Natural killer cell treated with Interleukin-12 subunit alpha and Interleukin-12 subunit beta and Interleukin-15 and Interleukin-18, amount 100 ng/mL, for 72 hours (primary cell): ENCODE data around the gene IQCC. TPM values are rescaled to one million over a fixed set of nuclear protein-coding genes. Genes with fewer than 3 reads are reported as not detected.

Experiments used
- ATAC-seq, 2 donors: fragments of 150-1000 bp; cut with Tn5 transposase in 1 of 2; sonication (Bioruptor Pico), chemical (Tn5 transposase) in 1 of 2; 2 replicates each; pipeline ENCODE4 v1.10.0; 2021
- DNase-seq: peaks from one replicate; pipeline ENCODE4 v3.0.0; 2022; ENCODE audit warnings: low spot score
- H3K27ac Mint-ChIP-seq, 2 donors: 1 replicate in 1 of 2; 2 replicates in 1 of 2; pipeline ENCODE4 v1.8.0; 2022; ENCODE audit warnings: mixed read lengths in 2 of 2, mild to moderate bottlenecking in 1 of 2, moderate library complexity in 1 of 2
- H3K27me3 Mint-ChIP-seq, 2 donors: 1 replicate in 1 of 2; 2 replicates in 1 of 2; pipeline ENCODE4 v1.8.0; 2022; ENCODE audit warnings: mixed read lengths in 2 of 2
- H3K36me3 Mint-ChIP-seq: one replicate; pipeline ENCODE4 v1.8.0; 2022; ENCODE audit warnings: mixed read lengths
- H3K4me1 Mint-ChIP-seq, 2 donors: 1 replicate in 1 of 2; 2 replicates in 1 of 2; pipeline ENCODE4 v1.8.0; 2022; ENCODE audit warnings: low read depth in 2 of 2, mixed read lengths in 2 of 2, mild to moderate bottlenecking in 1 of 2
- H3K4me3 Mint-ChIP-seq: one replicate; pipeline ENCODE4 v1.8.0; 2022; ENCODE audit warnings: mixed read lengths
- H3K9me3 Mint-ChIP-seq: 2 replicates; pipeline ENCODE4 v1.8.0; 2022; ENCODE audit warnings: mixed read lengths
- total RNA-seq, 2 donors: library from RNA; stranded (reverse); gene quantifications; one replicate each; pipeline ENCODE4 v1.2.3, GENCODE V29; 2022

IQCC gene
- total RNA-seq, 2 donors from 2014 or later = 1.7 to 5.0 TPM

DNA sequence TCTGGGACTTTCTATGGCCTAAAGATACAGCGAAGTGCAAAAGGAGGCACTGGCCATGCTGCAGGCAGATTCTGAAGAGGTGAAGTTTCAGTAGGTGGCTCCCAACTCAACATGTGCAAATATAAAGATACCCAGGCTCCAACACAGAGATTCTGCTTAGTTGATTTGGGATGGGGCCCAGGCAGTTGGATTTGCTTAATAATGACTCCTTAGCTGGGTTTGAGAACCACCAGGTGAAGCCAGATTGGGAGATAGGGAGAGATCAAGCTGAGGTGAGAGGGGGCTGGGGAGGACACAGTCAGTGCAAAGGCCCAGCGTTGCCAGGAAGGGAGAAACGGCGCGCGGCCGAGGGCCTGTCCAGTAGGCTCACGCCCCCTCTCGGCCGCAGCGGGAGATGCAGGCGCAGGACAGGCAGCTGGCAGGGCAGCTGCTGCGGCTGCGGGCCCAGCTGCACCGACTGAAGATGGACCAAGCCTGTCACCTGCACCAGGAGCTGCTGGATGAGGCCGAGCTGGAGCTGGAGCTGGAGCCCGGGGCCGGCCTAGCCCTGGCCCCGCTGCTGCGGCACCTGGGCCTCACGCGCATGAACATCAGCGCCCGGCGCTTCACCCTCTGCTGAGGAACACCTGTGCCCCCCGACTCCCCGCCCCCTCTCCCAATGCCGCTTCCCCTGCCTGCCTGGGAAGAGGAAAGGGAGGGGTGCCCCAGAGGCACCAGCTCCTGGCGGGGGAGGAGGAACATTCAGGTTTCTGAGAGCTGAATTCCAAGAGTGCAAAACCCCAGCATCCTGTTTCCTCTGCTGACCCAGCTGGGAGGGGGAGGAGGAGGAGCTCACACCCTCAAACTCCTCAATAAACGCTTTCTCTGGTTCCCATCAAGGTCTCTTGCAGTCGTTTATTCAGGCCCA, 42.8 kb downstream of the IQCC start:
- Mint-ChIP-seq H3K36me3 (peaks cover 4% of the 10 kb centered on the region), H3K9me3 (no peaks in the 10 kb centered on the region), H3K4me1 (peaks cover 38 to 45% of the 10 kb centered on the region in 2 donors), H3K4me3 (peak overlapping the region; percentile 98), H3K27me3 (no peaks in the 10 kb centered on the region), H3K27ac (peak overlapping the region; percentile 91 to 98)
- DNase-seq (peak; percentile 91), ATAC-seq (peak; percentile 66 to 83)

DNA sequence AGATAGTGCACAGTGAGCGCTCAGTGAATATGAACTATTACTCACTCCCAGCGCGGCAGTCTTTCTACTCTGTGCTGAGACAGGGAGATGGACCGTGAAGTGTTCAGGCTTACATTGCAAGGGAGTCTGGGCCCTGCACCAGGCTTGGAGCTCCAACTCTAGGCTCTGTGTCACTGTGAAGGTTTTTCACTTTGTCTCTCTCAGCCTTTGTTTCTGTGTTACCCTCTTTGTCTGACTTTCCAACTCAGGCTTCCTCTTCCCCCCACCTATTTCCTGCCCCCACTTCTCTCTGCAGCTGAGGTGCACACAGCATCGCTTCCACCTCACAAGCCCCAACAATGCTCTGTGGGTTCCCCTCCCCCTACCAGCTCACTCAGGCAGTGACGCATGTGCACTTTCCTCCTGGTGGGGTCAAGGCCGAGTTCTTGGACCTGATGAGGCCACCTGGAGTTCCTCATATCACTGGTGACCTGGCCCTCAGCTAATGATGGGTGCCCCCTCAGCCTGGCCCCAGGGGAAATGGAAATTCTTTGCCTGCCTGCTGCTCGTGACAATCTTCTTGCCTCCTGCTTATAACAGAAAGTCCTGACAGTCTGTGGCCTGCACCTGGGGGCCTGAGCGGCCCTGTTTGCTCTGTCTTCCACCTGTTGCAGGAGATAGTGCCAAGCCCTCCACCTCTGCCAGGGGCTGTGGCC, 44.5 kb downstream of the IQCC start:
- peaks cover 4% of the 10 kb centered on the region for H3K36me3 Mint-ChIP-seq
- no peaks in the 10 kb centered on the region for H3K27me3 Mint-ChIP-seq
- DNase-seq = peak; percentile 81
- no peaks in the 10 kb centered on the region for H3K9me3 Mint-ChIP-seq
- peaks cover 46 to 51% of the 10 kb centered on the region in 2 donors for H3K4me1 Mint-ChIP-seq
- ATAC-seq = peak; percentile 72 to 79
- peak overlapping the region; percentile 91 to 98 for H3K27ac Mint-ChIP-seq
- peak overlapping the region; percentile 98 for H3K4me3 Mint-ChIP-seq

DNA sequence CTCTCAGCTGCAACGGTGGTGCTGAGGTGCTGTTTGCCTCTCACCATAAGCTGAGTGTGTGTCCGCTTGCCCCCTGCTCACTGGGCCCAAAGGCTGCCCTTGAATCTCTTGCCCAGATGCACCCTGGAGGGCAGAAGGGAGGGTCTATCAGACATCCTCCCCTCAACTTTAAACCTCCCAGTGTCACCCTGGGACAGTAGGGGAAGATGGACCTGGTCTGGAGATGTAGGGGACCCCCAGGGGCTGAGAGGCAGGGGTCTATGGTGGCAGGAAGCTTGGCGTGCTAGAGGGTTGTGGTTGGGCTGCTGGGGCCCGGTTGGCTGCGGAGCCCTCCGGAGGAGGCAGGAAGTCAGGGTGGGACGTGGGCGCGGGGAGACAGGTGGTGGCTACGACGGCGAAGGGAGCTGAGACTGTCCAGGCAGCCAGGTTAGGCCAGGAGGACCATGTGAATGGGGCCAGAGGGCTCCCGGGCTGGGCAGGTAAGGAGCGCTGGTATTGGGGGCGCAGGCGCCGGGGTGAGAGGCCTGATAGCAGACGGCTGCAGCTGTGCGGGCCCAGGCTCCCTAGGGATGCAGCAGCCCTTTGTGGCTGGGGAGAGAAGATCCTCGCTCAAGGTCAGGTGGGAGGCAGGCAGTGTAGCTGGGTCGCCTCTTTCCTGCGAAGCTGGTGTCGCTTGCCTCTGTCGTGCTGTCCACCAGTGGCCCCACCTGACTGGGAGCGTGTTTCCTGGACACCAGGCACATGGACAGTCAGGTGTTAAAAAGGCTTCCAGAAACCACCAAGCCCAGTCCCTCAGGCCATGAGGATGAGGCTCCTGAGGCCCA, 45.6 kb downstream of the IQCC start, which contains the start of gene LCK:
Gene LCK, plus strand, starts transcription at position 373 of the 824 bp plus-strand sequence. CDS start 23,065 bp downstream, outside the sequence.
- Mint-ChIP-seq H3K4me3 (peak within 1 kb of the TSS; percentile 98), H3K36me3 (peaks cover 4% of the 10 kb centered on the region), H3K27me3 (no peaks in the 10 kb centered on the region), H3K9me3 (no peaks in the 10 kb centered on the region), H3K4me1 (peaks cover 51 to 57% of the 10 kb centered on the region in 2 donors), H3K27ac (peak within 1 kb of the TSS; percentile 91 to 98)
- ATAC-seq = peak; percentile 68 to 69
- DNase-seq = peak; percentile 83

DNA sequence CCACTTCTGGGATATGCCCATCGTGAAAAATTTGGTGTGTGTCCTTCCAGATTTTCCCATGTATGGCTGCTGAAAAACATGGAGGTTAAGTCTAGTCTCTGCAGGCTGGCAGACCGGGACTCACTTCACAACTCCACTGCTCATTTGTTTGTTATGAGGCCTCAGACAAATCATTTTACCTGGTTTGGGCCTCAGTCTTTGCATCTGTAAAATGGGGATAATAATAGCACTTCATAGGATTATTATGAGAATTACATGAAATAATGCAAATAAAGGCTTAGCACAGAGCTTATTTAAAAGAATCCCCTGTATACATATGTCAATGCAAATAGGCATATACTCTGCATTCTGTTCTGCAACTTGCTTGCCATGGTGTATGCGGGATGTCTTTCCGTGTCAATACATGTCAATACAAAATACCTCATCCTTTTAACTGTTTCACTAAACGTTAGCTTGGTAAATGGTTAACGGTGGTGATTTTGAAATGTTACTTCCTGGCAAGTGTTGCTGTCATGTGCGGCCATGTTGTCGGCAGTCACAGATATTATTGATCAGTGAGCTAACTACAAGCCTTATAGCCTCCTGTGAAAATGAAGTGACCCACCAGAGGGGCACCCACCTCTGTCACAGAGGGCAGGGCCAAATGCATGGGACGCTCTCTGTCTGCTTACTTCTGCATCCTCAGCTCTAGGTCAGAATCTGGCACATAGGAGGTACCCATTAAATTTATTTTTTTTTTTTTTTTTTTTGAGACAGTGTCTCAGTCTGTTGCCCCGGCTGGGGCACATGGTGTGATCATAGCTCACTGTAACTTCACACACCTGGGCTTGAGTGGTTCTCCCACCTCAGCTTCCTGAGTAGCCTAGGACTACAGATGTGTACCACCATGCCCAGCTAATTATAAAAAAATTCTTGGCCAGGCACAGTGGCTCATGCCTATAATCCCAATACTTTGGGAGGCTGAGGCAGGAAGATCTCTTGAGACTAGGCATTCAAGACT, 49.9 kb downstream of the IQCC start:
- no peak for DNase-seq
- H3K27me3 Mint-ChIP-seq = no peaks in the 10 kb centered on the region
- peak overlapping the region; percentile 91 for H3K4me3 Mint-ChIP-seq
- H3K4me1 Mint-ChIP-seq = peaks cover 43 to 50% of the 10 kb centered on the region in 2 donors
- peak in 1 of 2 donors; percentile 37 for ATAC-seq
- H3K36me3 Mint-ChIP-seq = peaks cover 4% of the 10 kb centered on the region
- H3K27ac Mint-ChIP-seq = peak overlapping the region; percentile 88 to 98
- H3K9me3 Mint-ChIP-seq = no peaks in the 10 kb centered on the region

DNA sequence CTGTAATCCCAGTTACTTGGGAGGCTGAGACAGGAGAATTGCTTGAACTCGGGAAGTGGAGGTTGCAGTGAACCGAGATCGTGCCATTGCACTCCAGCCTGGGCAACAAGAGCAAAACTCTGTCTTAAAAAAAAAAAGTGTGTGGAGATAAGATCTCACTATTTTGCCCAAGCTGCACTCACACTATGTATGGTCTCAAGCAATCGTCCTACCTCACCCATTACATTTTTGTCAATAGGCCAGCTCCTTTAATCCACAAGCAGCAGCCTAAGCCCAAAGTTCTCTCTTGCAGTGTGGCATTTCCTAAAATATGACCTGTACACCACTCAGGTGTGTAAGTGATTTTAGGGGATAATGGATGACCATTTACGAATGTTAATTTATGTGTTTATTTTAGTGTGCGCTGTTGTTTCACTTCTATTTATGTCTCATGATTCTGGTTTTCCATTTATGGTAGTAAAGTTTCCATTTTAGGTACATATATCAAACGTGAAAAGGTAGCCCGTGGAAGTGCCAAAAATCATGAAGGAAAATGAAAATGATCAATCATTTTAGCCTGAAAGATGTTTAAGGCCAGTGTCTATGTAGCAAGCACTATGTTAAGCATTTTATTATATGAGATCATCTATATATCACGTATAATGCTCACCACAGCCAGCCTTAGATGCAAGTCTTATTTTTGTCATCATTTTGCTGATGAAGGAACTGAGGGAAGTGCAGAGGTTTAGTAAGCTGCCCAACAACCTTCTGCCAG, 51.2 kb downstream of the IQCC start:
- no peak for DNase-seq

DNA sequence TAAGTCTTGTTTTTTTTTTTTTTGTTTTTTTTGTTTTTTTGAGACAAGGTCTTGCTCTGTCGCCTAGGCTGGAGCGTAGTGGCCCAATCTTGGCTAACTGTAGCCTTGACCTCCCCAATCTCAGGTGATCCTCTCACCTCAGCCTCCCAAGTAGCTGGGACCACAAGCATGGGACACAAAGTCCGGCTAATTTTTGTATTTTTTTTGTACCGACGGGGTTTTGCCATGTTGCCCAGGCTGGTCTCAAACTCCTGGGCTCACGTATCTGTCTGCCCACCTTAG, 51.7 kb downstream of the IQCC start:
- DNase-seq (no peak), ATAC-seq (no peak)
- Mint-ChIP-seq H3K27me3 (no peaks in the 10 kb centered on the region), H3K4me1 (peaks cover 32 to 37% of the 10 kb centered on the region in 2 donors), H3K4me3 (peak overlapping the region; percentile 81), H3K27ac (peak overlapping the region; percentile 90 to 93), H3K9me3 (no peaks in the 10 kb centered on the region), H3K36me3 (no peaks in the 10 kb centered on the region)

More for the DNA sequence above, 51.2 kb downstream of the IQCC start:
- no peak for ATAC-seq
- Mint-ChIP-seq H3K4me1 (peaks cover 37 to 42% of the 10 kb centered on the region in 2 donors), H3K9me3 (no peaks in the 10 kb centered on the region), H3K27me3 (no peaks in the 10 kb centered on the region), H3K4me3 (peak overlapping the region; percentile 81), H3K36me3 (peaks cover 3% of the 10 kb centered on the region), H3K27ac (peak overlapping the region; percentile 90 to 93)

Other genes with a start within 250 kb of the IQCC start
- 100 to 1,000 TPM; 156 TPM for gene KHDRBS1, start 191.8 kb upstream of the IQCC start, total RNA-seq
- gene TMEM39B, start 132.7 kb upstream of the IQCC start, total RNA-seq = 10 to 100 TPM; 20.5 to 26.9 TPM
- gene KPNA6, start 97.6 kb upstream of the IQCC start, total RNA-seq = 10 to 100 TPM; 80.9 to 88.9 TPM
- 100 to 1,000 TPM; 101 to 118 TPM for gene TXLNA, start 26.0 kb upstream of the IQCC start, total RNA-seq
- gene CCDC28B, start 5.1 kb upstream of the IQCC start, total RNA-seq = 10 to 100 TPM; 12.4 to 13.6 TPM
- gene DCDC2B, start 3.4 kb downstream of the IQCC start, total RNA-seq = under 1 TPM; 0.19 to 0.22 TPM
- 10 to 100 TPM; 15.6 to 15.8 TPM for gene TMEM234, start 16.7 kb downstream of the IQCC start, total RNA-seq
- 100 to 1,000 TPM; 220 to 244 TPM for gene EIF3I, start 16.7 kb downstream of the IQCC start, total RNA-seq
- under 1 TPM in 1 of 2 donors, not detected in 1; 0.47 TPM for gene FAM167B, start 41.6 kb downstream of the IQCC start, total RNA-seq
- gene LCK, start 45.6 kb downstream of the IQCC start, total RNA-seq = 100 to 1,000 TPM in 1 of 2 donors, 10 to 100 TPM in 1; 66.4 to 140 TPM
- 100 to 1,000 TPM; 186 to 225 TPM for gene HDAC1, start 86.4 kb downstream of the IQCC start, total RNA-seq
- 10 to 100 TPM; 11.8 to 35.9 TPM for gene MARCKSL1, start 130.6 kb downstream of the IQCC start, total RNA-seq
- 10 to 100 TPM in 1 of 2 donors, 1 to 10 TPM in 1; 6.2 to 13.4 TPM for gene FAM229A, start 156.8 kb downstream of the IQCC start, total RNA-seq
- gene TSSK3, start 156.9 kb downstream of the IQCC start, total RNA-seq = under 1 TPM in 1 of 2 donors, not detected in 1; 0.36 TPM
- gene BSDC1, start 188.8 kb downstream of the IQCC start, total RNA-seq = 10 to 100 TPM; 55.6 to 68.2 TPM